ENCODE data around the gene RABEP1. TPM values are rescaled to one million over a fixed set of nuclear protein-coding genes. Genes with fewer than 3 reads are reported as not detected.

Gene RABEP1
- total RNA-seq, 1 donor from 2014 or later = 65.2 TPM

DNA sequence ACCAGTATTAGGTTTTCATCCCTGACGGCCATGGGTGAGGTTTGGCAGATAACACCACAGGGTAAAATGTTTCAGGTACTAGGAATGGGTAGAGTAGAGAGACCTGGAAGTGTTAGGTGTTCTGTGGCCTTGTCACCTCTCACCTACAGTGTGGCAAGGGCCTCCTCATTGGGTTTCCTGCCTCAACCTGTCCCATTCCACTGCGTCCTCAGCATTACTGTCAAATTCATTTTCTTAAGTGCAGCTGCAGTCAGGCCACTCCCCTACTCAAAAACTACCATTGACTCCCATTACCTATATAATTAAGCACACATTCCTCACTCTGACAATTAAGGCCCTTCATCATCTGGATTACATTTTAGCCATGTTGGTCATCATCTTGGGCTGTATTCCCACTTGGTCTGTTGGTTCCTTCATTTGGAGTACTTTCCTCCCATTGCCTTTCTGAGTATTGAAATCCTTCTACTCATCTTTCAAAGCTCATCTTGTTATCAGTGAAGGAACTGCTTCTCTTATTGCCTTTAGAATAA, 72.9 kb downstream of the RABEP1 start:
- no peak for DNase-seq (ENCODE audit: low spot score)
- intact Hi-C loops (cut with DNase I) = no loop called here

DNA sequence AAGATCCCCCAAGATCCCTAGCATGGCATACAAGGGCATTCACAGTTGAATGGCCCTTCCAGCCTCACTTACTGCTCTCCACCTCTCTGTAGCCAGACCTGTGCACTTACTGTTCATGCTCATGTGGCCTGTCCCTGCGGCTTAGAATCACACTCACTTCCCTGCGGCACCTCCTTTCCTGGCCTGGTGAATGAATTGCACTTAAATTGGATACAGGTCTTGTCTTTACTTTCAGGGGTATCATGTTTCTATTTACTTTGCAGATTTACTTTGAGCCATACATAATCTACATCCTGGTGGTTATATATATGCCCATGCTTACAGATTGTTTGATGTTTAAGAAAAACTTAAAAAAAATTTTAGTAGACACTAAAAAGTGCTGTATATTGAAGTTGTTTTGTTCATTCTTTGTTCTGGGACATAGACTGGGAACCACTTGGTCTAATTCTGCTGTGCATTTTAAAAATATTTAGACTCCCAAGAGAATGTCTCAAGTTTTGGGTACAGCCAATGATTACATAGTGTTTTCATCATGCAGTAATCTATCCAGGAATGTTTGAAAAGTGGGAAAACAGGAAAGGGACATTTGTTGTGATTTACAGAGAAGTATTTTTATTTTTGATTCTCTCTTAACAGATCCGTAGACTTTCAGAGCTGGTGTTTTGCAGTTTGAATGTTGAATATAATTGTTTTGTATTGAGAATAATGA, 73.5 kb downstream of the RABEP1 start:
- DNase-seq (ENCODE audit: low spot score) = no peak
- intact Hi-C loops (cut with DNase I) = no loop called here

DNA sequence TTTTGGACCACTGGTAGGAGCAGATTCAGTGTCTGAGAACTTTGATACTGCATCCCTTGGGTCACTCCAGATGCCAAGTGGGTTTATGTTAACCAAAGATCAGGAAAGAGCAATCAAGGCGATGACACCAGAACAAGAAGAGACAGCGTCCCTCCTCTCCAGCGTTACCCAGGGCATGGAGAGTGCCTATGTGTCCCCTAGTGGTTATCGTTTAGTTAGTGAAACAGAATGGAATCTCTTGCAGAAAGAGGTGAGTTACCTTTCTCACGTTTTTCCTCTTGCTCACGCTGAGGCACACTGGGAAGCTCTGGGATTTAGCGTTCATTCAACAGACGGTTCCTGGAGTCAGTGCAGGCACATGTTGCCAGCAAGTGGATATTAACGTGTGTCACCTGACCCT, 79.3 kb downstream of the RABEP1 start:
- intact Hi-C loops (cut with DNase I) = no loop called here
- DNase-seq (ENCODE audit: low spot score) = no peak

DNA sequence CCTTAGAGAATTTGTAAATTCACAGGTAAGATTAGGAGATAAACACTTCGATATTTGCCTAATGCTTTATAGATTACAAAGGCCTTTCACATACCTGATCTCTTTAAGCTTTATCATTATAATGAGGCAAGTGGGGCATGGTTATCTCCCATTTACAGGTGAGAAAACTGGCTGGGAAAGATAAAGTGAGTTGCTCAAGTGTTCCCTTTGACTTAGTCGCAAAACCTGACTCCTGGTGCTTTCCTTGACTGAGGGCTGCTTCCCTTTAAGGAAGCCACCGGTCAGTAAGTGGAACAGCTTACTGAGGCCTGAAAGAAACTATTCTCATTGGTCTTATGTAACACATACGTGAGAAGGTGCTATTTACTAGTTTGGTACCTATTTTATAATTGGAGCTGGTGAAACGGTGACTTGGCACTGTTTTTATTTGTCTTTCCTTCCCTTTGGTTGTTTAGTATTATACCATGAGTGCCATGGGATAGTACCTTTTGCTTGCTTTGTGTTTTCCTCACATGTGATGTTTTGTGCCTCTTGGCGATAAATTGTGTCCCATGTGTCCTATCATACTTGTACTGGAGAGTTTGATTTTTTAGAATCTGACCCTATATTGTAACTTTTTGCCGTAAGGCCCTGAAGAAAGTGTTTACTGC, 80.2 kb downstream of the RABEP1 start:
- intact Hi-C loops (cut with DNase I) = no loop called here
- DNase-seq (ENCODE audit: low spot score) = no peak

DNA sequence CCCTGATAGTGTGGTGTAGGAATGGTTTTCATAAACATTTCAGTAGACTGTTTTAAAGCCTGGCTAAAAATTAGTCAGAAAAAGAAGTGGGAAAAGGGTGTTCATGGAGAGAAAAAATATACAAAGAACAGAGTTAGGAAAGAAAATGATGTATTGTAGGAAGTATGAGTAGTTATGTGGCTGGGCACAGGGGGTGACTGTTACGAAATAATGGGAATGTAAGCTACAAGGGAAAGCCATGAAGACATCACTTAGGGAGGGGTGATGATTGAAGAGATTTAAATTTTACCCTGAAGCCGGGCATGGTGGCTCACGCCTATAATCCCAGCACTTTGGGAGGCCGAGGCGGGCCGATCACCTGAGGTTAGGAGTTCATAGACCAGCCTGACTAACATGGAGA, 82.1 kb downstream of the RABEP1 start:
- intact Hi-C loops (cut with DNase I) = no loop called here
- no peak for DNase-seq (ENCODE audit: low spot score)

DNA sequence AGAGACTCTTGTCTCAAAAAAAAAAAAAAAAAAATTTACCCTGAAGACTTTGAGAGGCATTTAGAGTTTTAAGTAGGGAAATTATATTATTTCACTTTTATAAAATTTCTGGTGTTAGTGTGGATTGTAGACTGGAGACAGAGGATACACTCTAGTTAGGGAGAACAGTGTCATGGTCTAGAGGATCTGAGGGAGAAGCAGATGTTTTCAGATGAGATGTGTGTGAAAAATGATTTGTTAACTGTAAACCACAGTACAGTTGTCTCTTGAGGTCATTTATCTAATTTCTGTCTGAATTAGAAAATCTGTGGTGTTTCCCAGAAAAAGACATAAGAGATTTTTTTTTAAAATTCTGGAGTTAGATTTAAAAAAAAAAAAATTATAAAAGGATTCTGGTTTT, 82.6 kb downstream of the RABEP1 start:
- intact Hi-C loops (cut with DNase I) = no loop called here
- no peak for DNase-seq (ENCODE audit: low spot score)

DNA sequence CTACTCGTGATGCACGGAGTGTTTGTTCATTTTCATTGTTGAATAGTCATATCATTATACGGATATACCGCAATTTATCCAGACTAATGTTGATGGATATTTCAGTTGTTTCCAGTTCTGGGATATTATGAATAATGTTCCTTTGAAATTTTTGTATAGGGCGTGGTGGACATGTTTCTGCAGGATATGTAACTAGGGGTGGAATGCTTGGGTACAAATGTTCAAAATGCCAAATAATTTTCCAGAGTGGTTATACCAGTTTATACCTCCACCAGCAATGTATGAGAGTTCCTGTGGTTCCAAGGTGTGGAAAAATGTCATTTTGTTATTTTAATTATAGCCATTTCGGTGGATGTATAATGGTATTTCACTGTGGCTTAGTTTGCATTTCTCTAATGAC, 83.7 kb downstream of the RABEP1 start:
- DNase-seq (ENCODE audit: low spot score) = no peak
- intact Hi-C loops (cut with DNase I) = no loop called here

DNA sequence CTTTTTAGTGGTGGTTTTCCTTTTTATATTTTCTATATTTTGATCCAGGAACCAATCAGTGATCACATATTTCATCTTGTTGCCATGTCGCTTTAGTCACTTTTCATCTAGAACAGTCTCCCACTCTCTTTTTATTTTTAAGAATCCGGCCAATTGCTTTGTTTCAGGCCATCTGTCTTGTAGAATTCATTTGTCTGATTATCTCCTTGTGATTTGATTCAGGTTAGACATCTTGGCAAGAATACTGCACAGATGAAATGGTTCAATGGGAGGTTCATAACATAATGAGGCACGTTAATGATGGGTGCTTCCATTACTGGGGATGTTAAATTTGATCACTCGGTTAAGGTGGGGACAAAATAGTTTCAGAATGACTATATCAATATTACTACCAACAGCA, 88.3 kb downstream of the RABEP1 start:
- no peak for DNase-seq (ENCODE audit: low spot score)
- intact Hi-C loops (cut with DNase I) = no loop called here

DNA sequence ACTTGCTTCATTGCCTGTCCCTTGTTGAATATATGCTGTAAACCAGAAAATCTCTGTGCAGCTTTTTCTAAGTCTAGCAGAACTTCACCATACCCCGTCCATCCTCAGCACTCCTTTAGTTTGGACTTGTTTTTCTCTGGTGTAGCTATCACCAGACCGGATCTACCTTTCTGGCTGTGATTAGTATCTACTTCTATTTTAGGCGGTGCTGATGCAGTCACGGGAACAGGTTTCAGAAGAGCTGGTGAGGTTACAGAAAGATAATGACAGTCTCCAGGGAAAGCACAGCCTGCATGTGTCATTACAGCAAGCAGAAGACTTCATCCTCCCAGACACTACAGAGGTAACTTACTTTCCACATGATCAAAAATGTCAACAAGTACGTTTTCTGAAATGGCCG, 91.0 kb downstream of the RABEP1 start:
- intact Hi-C loops (cut with DNase I) = no loop called here
- no peak for DNase-seq (ENCODE audit: low spot score)

DNA sequence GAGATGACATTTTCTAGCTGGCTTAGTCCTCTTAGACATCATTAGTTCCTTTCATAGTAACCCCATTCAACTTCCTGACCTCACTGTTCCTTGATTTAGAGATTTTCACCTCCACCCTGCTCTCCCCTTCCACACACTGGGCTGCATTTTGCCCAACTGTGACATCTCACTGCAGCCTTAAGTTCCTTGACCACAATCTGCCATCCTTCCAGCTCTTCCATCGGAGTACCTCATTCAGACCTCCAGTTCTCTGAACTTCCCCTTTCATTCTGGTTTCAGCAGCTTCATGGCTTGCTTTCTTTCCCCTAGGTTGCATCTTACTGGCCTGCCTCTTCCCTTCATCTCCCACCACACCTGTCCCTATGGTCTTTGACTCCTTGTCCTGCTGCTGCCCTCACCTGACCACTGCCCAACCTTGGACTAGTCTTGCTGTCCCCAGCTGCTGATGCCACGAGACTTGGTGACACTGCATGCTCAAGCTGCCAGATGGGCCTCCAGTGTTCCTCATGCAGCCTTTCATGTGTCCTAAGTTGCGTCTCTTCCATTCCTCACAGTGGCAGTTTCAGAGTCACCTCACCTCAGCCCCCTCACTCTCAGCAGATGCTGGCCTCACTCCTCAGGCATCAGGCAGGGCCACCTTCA, 96.6 kb downstream of the RABEP1 start:
- intact Hi-C loops (cut with DNase I) = no loop called here
- no peak for DNase-seq (ENCODE audit: low spot score)

DNA sequence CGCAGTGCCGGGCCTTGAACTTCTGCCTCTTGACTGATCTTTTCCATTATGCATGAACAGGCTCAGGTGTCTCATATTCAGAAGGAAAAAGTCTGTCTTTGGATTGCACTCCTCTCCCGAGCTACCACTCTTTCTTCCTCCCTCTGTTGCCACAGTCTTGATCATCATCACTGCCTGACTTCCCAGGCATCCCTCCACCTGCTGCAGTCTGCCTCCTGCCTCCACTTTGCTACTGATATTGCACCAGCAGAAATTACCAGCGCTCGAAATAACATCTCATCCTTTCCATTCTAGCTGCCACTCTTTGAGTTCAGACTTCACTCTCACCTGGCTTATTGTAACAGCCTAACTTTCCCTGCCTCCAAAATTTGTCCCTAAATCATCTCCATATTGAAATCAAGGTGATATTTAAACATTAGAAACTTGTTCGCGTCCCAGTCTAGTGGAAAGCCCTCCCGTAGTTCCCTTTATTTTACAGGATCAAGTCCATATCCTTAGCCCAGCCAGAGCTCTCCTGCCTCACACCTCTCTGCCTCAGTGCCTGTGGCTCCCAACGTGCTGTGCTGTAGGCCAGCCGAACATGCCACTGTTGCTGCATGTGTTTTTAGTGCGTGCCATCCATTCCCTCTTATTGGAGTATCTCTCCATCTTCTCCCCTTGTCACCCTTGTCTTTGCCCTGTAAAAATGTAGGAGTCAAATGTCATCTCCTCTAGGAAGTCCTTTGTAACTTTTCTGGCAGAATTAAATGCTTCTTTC, 97.4 kb downstream of the RABEP1 start:
- intact Hi-C loops (cut with DNase I) = no loop called here
- DNase-seq (ENCODE audit: low spot score) = no peak

DNA sequence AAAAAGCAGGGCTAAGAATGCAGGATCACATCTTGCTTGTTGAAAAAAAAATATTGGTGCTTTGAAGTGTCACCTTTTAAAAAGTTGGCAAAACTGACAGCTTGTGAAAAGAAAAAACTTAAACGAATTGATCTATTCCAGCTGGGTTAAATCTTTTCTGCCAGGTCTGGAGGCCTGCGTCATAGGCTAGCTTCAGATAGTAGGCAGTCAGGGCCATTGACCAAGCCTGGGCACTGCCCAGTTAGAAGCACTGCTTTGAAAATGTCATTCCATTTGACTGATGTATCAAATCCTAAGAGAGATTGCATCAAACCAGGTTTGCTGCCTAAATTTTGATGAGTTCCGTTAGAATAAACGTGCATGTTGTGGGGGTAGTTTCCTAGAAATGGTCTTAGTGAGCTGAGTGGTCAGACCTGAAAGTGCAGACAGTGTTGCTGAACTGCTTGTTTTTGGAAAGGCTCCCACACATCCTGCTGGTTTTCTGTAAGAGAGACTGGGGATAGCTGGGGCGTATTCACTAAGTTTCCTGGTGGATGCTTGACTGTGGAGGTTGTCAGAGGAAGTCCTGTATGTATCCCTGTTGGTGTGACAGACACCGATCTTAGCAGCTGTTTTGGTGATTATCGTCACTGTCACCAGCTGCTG, 98.5 kb downstream of the RABEP1 start:
- intact Hi-C loops (cut with DNase I) = no loop called here
- no peak for DNase-seq (ENCODE audit: low spot score)

DNA sequence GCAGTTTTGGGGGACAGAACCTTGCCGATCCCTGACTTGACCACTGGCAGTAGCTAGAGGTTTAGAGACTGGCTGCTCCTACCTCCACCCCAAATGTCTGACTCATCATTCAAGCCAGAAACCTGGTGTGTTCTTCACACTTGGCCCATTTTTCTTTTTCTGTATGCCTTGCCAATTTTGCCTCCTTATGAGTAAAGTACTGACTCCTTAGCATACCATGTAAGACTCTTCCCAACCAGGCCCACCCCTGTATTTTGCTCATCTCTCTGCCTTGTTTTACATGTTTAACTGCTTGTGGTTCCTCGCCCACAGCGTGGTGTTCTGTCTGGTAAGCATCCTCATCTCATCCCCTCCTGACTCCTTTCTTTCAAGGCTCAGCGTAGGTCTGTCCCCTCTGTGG, 99.5 kb downstream of the RABEP1 start:
- intact Hi-C loops (cut with DNase I) = no loop called here
- no peak for DNase-seq (ENCODE audit: low spot score)

DNA sequence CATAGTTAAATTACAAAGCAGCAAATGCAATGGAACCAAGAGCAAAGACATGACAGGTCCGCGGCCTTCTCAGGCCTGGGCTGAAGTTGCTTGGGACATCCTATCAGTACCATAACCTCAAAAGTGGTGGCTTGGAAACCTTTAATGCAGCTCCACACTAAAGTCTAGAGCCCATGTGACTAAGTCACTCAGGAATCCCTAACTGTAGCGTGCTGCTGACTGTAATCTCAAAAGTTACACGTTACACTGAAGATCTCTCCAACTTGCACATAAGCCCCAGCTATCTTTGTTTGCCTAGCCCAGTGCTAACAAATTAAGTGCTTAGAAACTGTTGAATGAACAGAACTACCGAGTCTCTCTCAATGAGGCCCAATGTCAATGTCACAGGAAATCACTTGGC, 109.6 kb downstream of the RABEP1 start:
- DNase-seq (ENCODE audit: low spot score) = no peak
- intact Hi-C loops (cut with DNase I) = no loop called here

DNA sequence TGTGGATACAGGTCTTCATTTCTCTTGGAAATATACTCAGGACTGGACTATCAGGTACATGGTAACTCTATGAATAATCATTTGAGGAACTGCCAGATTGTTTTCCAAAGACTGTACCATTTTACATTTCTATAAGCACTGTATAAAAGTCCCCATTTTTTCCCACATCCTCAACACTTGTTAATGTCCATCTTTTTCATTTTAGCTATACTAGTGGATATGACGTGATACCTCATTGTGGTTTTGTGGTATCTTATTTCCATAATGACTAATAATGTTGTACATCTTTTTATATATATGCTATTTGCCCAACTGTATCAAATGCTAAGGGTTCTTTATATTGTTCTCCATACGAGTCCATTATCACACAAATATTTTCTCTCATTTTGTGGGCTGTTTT, 114.5 kb downstream of the RABEP1 start:
- no peak for DNase-seq (ENCODE audit: low spot score)
- intact Hi-C loops (cut with DNase I) = no loop called here

DNA sequence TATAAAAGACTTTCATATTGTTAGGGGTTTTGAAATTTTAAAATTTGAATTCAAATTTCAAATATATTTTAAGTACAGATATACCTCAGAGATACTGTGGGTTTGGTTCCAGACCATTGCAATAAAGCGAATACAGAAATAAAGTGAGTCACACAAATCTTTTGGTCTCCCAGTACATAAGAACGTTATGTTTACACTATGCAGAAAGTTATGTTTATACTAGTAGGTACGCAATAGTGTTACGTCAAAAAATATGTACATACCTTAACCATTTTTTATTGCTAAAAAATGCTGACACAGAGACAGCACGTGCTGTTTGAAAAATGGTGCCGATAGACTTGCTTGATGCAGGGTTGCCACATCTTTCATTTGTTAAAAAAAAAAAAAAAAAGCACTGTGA, 117.7 kb downstream of the RABEP1 start:
- no peak for DNase-seq (ENCODE audit: low spot score)
- intact Hi-C loops (cut with DNase I) = no loop called here

DNA sequence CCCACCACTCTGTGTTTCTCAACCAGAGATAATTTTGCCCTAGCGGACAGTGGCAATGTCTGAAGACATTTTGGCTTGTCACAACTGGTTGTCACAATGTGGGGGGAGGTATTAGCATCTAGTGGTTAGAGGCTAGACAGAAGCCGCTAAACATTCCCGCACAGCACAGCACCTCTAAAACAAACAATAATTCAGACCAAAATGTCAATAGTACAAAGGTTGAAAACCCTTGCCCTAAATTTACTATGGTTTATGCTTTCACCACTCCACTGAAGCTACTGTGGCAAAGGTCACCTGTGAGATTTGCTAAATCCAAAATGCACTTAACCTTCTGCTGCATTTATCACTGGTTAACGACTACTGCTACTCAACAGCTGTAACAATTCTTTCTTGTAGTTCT, 123.3 kb downstream of the RABEP1 start:
- no peak for DNase-seq (ENCODE audit: low spot score)
- intact Hi-C loops (cut with DNase I) = no loop called here

DNA sequence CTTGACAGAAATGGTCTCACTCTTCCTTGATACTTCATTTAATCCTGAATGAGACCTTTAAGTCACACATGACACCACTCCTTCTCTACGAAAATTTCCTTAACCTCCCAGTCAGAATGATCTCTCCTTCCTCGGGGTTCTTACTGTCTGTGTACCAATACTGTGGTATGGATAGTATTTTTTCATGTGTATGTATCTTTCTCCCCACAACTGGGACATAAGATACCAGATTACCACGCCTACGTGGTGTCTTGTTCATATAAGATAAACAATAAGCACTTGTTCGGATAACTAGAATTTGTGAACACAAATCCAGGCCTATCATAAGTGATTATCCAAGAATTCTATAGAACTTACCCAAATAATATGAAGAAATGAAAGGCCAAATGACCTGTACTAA, 126.1 kb downstream of the RABEP1 start:
- intact Hi-C loops (cut with DNase I) = no loop called here
- no peak for DNase-seq (ENCODE audit: low spot score)

DNA sequence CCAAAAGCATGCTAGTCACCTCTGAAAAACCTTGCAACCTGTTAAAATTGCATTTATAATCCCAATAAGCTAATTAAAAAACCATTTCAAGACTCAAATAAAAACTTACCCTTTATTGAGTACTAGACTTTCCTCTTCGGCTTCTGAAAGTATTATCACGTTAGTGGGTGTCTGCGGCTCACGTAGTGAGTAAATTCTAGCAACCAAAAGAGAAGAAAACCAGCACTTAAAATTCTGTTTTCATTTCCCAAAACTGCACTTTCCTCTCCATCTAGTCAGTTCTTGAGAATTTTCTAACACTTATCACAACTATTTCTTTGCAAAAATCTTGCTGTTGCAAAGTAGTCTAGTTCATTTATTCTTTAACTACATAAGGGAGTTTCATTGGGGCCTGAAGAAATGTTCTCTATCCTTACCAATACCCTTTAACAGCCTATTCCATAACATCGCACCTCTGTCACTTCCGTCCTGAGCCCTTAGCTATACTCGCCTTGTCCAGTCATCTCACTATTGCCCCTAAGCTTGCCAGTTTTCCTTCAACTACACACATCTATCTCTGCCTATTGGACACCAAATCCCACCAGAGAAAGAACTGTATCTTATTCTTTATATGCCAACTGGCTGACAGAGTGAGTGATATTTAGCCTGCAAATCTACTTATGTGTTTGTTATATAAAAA, 128.6 kb downstream of the RABEP1 start:
- no peak for DNase-seq (ENCODE audit: low spot score)
- intact Hi-C loops (cut with DNase I) = no loop called here
